OCI-LY3 (cell line): ENCODE measurements around the gene ZNF74.
"Not testable (repeated sequence)": the region's sequence is repeated elsewhere in the genome, so short reads cannot be mapped to it uniquely, and the experiment has no call there.

Experiments used
- EZH2phosphoT487 ChIP-seq: fragments of 200-600 bp; shearing (Covaris generic); IDR thresholded peaks from 2 replicates; pipeline ENCODE4 v1.6.1; 2018; ENCODE audit warnings: antibody characterized with exemption, mixed run types, low read depth
- TF ChIP-seq, protein P1 (sequence below): fragments of 200-600, 300-600 bp; sonication (generic); IDR thresholded peaks from 2 replicates; pipeline ENCODE4 v1.5.1; 2014; ENCODE audit warnings: antibody characterized with exemption, low read length, low read depth

DNA sequence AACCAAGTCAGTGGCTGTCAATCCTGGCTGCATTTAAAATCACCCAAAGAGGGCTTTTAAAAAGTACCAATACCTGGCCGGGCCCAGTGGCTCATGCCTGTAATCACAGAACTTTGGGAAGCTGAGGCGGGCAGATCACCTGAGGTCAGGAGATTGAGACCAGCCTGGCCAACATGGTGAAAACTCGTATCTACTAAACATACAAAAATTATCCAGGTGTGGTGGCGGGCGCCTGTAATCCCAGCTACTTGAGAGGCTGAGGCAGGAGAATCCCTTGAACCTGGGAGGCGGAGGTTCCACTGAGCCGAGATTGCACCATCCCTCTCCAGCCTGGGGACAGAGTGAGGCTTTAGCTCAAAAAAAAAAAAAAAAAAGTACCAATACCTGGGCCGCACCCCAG, 17.7 kb upstream of the ZNF74 start:
- TF ChIP-seq, protein P1, sequence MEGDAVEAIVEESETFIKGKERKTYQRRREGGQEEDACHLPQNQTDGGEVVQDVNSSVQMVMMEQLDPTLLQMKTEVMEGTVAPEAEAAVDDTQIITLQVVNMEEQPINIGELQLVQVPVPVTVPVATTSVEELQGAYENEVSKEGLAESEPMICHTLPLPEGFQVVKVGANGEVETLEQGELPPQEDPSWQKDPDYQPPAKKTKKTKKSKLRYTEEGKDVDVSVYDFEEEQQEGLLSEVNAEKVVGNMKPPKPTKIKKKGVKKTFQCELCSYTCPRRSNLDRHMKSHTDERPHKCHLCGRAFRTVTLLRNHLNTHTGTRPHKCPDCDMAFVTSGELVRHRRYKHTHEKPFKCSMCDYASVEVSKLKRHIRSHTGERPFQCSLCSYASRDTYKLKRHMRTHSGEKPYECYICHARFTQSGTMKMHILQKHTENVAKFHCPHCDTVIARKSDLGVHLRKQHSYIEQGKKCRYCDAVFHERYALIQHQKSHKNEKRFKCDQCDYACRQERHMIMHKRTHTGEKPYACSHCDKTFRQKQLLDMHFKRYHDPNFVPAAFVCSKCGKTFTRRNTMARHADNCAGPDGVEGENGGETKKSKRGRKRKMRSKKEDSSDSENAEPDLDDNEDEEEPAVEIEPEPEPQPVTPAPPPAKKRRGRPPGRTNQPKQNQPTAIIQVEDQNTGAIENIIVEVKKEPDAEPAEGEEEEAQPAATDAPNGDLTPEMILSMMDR: not testable (repeated sequence)
- TF ChIP-seq EZH2phosphoT487: not testable (repeated sequence)
